ENCODE data around the gene ZNF106.

The ZNF106 gene

GRCh38 chr15:42457445-42458442, 33.2 kb downstream of the ZNF106 start:
- DNase-seq (ENCODE audit: low read depth): peak; percentile 98
- H3K4me3 ChIP-seq (ENCODE audit: low read depth, low read length): peak overlapping the region; percentile 55
- no peak for TF ChIP-seq CTCF (conservative IDR thresholded peaks at IDR 0.05; ENCODE audit: low read depth, low read length)

GRCh38 chr15:42456971-42457370, 34.0 kb downstream of the ZNF106 start:
- DNase-seq (ENCODE audit: low read depth): peak; percentile 41
- H3K4me3 ChIP-seq (ENCODE audit: low read depth, low read length): peak overlapping the region; percentile 55
- TF ChIP-seq CTCF (conservative IDR thresholded peaks at IDR 0.05; ENCODE audit: low read depth, low read length): no peak

GRCh38 chr15:42456531-42456930, 34.4 kb downstream of the ZNF106 start:
- peak; percentile 19 for DNase-seq (ENCODE audit: low read depth)
- no peak for TF ChIP-seq CTCF (conservative IDR thresholded peaks at IDR 0.05; ENCODE audit: low read depth, low read length)
- H3K4me3 ChIP-seq (ENCODE audit: low read depth, low read length): peak overlapping the region; percentile 55

GRCh38 chr15:42453826-42454225, 37.1 kb downstream of the ZNF106 start:
- DNase-seq (ENCODE audit: low read depth): peak; percentile 26
- H3K4me3 ChIP-seq (ENCODE audit: low read depth, low read length): no peak overlapping the region
- no peak for TF ChIP-seq CTCF (conservative IDR thresholded peaks at IDR 0.05; ENCODE audit: low read depth, low read length)

GRCh38 chr15:42450425-42450790, 40.5 kb downstream of the ZNF106 start:
- no peak overlapping the region for H3K4me3 ChIP-seq (ENCODE audit: low read depth, low read length)
- no peak for DNase-seq (ENCODE audit: low read depth)
- no peak for TF ChIP-seq CTCF (conservative IDR thresholded peaks at IDR 0.05; ENCODE audit: low read depth, low read length)

- no peak for DNase-seq (ENCODE audit: low read depth)
- no peak for TF ChIP-seq CTCF (conservative IDR thresholded peaks at IDR 0.05; ENCODE audit: low read depth, low read length)
Observed at GRCh38 chr15:42449770-42450424, 41.0 kb downstream of the ZNF106 start.

More at GRCh38 chr15:42449770-42450424, 41.0 kb downstream of the ZNF106 start:
- H3K4me3 ChIP-seq (ENCODE audit: low read depth, low read length): no peak overlapping the region
